Measurements from ENCODE around the gene ZFYVE26. TPM values are rescaled to one million over a fixed set of nuclear protein-coding genes. Genes with fewer than 3 reads are reported as not detected.
A peak's percentile ranks its signal among the peaks of the same experiment; 100 is the strongest.

The ZFYVE26 gene
- total and polyA plus RNA-seq, 7 experiments from 2014 or later = 3.2 to 38.9 (median 25.8) TPM

GRCh38 chr14:67817750-67818438, 1.5 kb upstream of the ZFYVE26 start:
- ATAC-seq = no peak
- Histone ChIP-seq H3K27me3 (ENCODE audit: control insufficient read depth in 2 of 2, insufficient read depth in 2 of 2, low read length in 2 of 2) (no peaks in the 10 kb centered on the region), H3K36me3 (ENCODE audit: control insufficient read depth in 2 of 3, insufficient read depth in 3 of 3, low read length in 3 of 3) (peaks cover 0 to 10% (median 0%) of the 10 kb centered on the region in 3 experiments), H3K9me3 (ENCODE audit: control insufficient read depth in 2 of 3, low read length in 3 of 3) (no peaks in the 10 kb centered on the region), H3K4me3 (ENCODE audit: low read length) (no peak overlapping the region), H3K4me1 (ENCODE audit: control insufficient read depth in 2 of 2, insufficient read depth in 2 of 2, low read length in 2 of 2) (peaks cover 11 to 15% of the 10 kb centered on the region in 2 donors), H3K27ac (ENCODE audit: low read depth, low read length) (no peak overlapping the region)
- POLR2A ChIA-PET = interaction anchor here (0.6 to 1.7 kb wide), 4 partner anchors 218 to 977 kb away, joined by 3 to 7 read pairs (median 4); partner anchors contain the start of genes ATP6V1D, PIGH and ZFP36L1
- H3K4me1 Mint-ChIP-seq = peaks cover 23 to 71% (median 60%) of the 10 kb centered on the region in 7 donors
- CTCF ChIA-PET = no interaction called here
- H3K4me3 Mint-ChIP-seq = peak overlapping the region; percentile 25 to 100 (median 98)
- no peaks in the 10 kb centered on the region for H3K27me3 Mint-ChIP-seq
- peak overlapping the region in 4 of 9 donors; percentile 4 to 60 (median 18) for H3K27ac Mint-ChIP-seq
- no peaks in the 10 kb centered on the region for H3K9me3 Mint-ChIP-seq
- H3K36me3 Mint-ChIP-seq = peaks cover 0 to 11% (median 0%) of the 10 kb centered on the region in 5 donors
- intact Hi-C loops (cut with micrococcal nuclease) = loop anchor here (2.0 to 10.0 kb wide), 14 partner anchors 199 to 1949 kb away; partner anchors contain the start of genes SRSF5 (in 2 of the 2), ARG2 (in 1 of the 2), DCAF5 (in 1 of the 2) and ERH (in 1 of the 2)
- no peak for DNase-seq

GRCh38 chr14:67815573-67816225, 691 bp downstream of the ZFYVE26 start:
- Histone ChIP-seq H3K9me3 (ENCODE audit: control insufficient read depth in 2 of 3, low read length in 3 of 3) (no peaks in the 10 kb centered on the region), H3K4me3 (ENCODE audit: low read length) (peak overlapping the region; percentile 91), H3K27ac (ENCODE audit: low read depth, low read length) (peak overlapping the region; percentile 76), H3K36me3 (ENCODE audit: control insufficient read depth in 2 of 3, insufficient read depth in 3 of 3, low read length in 3 of 3) (peaks cover 0 to 19% (median 0%) of the 10 kb centered on the region in 3 experiments), H3K27me3 (ENCODE audit: control insufficient read depth in 2 of 2, insufficient read depth in 2 of 2, low read length in 2 of 2) (no peaks in the 10 kb centered on the region), H3K4me1 (ENCODE audit: control insufficient read depth in 2 of 2, insufficient read depth in 2 of 2, low read length in 2 of 2) (peaks cover 11 to 15% of the 10 kb centered on the region in 2 donors)
- Mint-ChIP-seq H3K27me3 (no peaks in the 10 kb centered on the region), H3K9me3 (no peaks in the 10 kb centered on the region), H3K27ac (peak overlapping the region; percentile 91 to 99 (median 98)), H3K36me3 (peaks cover 2 to 24% (median 5%) of the 10 kb centered on the region in 5 donors), H3K4me1 (peaks cover 26 to 70% (median 60%) of the 10 kb centered on the region in 7 donors), H3K4me3 (peak overlapping the region; percentile 87 to 99 (median 98))
- ATAC-seq = no peak
- ChIA-PET POLR2A (interaction anchor here (0.6 to 1.2 kb wide), 3 partner anchors 197 to 302 kb away, joined by 3 read pairs; no protein-coding TSS in a partner anchor), CTCF (interaction anchor here (1.0 kb wide), 1 partner anchor 9 kb away, joined by 3 read pairs; no protein-coding TSS in a partner anchor)
- intact Hi-C loops (cut with micrococcal nuclease) = loop anchor here (1.0 to 10.0 kb wide), 20 partner anchors 120 to 1951 kb away; partner anchors contain the start of genes ERH (in 2 of the 2), PIGH (in 2 of the 2), SLC39A9 (in 2 of the 2) and SRSF5 (in 2 of the 2)
- peak in 1 of 9 donors; percentile 13 for DNase-seq

DNA sequence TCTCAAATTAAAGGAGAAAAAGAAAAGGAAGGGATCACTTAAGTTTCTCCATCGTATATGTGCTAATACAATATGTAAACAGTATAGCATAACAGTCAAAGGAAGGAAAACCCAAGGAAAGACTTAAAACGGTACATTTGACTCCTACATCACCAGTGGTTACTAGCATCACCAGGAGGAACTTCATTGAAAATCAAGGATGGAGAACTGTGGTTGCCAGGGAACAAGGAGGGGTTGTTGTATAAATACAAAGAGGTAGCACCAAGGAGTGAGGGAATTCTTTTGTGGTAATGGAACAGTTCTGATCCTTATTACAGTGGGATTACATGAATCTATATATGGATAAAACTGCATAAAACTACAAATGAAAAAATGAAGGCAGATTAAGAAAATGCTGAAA, 1.6 kb downstream of the ZFYVE26 start:
- ChIA-PET POLR2A (no interaction called here), CTCF (no interaction called here)
- Histone ChIP-seq H3K36me3 (ENCODE audit: control insufficient read depth in 2 of 3, insufficient read depth in 3 of 3, low read length in 3 of 3) (peaks cover 0 to 26% (median 0%) of the 10 kb centered on the region in 3 experiments), H3K9me3 (ENCODE audit: control insufficient read depth in 2 of 3, low read length in 3 of 3) (no peaks in the 10 kb centered on the region), H3K4me3 (ENCODE audit: low read length) (no peak overlapping the region), H3K4me1 (ENCODE audit: control insufficient read depth in 2 of 2, insufficient read depth in 2 of 2, low read length in 2 of 2) (peaks cover 8 to 11% of the 10 kb centered on the region in 2 donors), H3K27ac (ENCODE audit: low read depth, low read length) (no peak overlapping the region), H3K27me3 (ENCODE audit: control insufficient read depth in 2 of 2, insufficient read depth in 2 of 2, low read length in 2 of 2) (no peaks in the 10 kb centered on the region)
- intact Hi-C loops (cut with micrococcal nuclease) = loop anchor here (5.0 to 10.0 kb wide), 11 partner anchors 213 to 1797 kb away; partner anchors contain the start of genes ERH (in 1 of the 2), EXD2 (in 1 of the 2), GPHN (in 1 of the 2) and PALS1 (in 1 of the 2)
- H3K9me3 Mint-ChIP-seq = no peaks in the 10 kb centered on the region
- peak overlapping the region; percentile 23 to 98 (median 95) for H3K27ac Mint-ChIP-seq
- H3K4me1 Mint-ChIP-seq = peaks cover 26 to 63% (median 54%) of the 10 kb centered on the region in 7 donors
- ATAC-seq (no peak), DNase-seq (no peak)
- H3K4me3 Mint-ChIP-seq = peak overlapping the region; percentile 87 to 99 (median 98)
- no peaks in the 10 kb centered on the region for H3K27me3 Mint-ChIP-seq
- peaks cover 2 to 31% (median 8%) of the 10 kb centered on the region in 5 donors for H3K36me3 Mint-ChIP-seq

DNA sequence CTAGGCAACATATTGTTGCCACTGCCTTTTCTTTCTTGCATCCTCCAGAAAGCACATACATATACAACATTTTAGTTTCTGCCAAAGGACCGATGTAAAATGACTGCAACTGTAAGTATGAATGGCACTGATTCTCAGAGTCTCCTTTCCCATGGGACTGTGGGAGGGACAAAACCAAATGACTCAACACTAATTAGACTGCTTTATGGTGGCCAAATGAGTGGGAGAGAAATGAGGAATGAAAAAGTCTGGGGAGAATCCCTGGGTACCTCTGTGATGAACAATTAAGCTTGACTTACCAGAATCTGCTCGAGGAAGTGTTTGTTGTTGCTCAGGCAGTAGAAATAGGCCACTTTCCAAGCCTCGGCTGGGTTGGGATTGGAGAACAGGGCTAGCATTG, 10.1 kb downstream of the ZFYVE26 start:
- ChIA-PET POLR2A (no interaction called here), CTCF (interaction anchor here (1.3 kb wide), 1 partner anchor 10 kb away, joined by 3 read pairs; the partner anchor contains the start of gene ZFYVE26)
- H3K4me1 Mint-ChIP-seq = peaks cover 0 to 8% (median 0%) of the 10 kb centered on the region in 7 donors
- no peak for ATAC-seq
- Histone ChIP-seq H3K4me3 (ENCODE audit: low read length) (no peak overlapping the region), H3K9me3 (ENCODE audit: control insufficient read depth in 2 of 3, low read length in 3 of 3) (no peaks in the 10 kb centered on the region), H3K27me3 (ENCODE audit: control insufficient read depth in 2 of 2, insufficient read depth in 2 of 2, low read length in 2 of 2) (no peaks in the 10 kb centered on the region), H3K4me1 (ENCODE audit: control insufficient read depth in 2 of 2, insufficient read depth in 2 of 2, low read length in 2 of 2) (no peaks in the 10 kb centered on the region), H3K36me3 (ENCODE audit: control insufficient read depth in 2 of 3, insufficient read depth in 3 of 3, low read length in 3 of 3) (peaks cover 31 to 89% (median 38%) of the 10 kb centered on the region in 3 experiments), H3K27ac (ENCODE audit: low read depth, low read length) (no peak overlapping the region)
- H3K36me3 Mint-ChIP-seq = peaks cover 17 to 69% (median 33%) of the 10 kb centered on the region in 5 donors
- H3K27me3 Mint-ChIP-seq = no peaks in the 10 kb centered on the region
- no peak for DNase-seq
- no peak overlapping the region for H3K4me3 Mint-ChIP-seq
- intact Hi-C loops (cut with micrococcal nuclease) = no loop called here
- H3K27ac Mint-ChIP-seq = no peak overlapping the region
- H3K9me3 Mint-ChIP-seq = peaks cover 0 to 2% (median 0%) of the 10 kb centered on the region in 11 donors

- CTCF ChIA-PET = no interaction called here
- Histone ChIP-seq H3K4me1 (ENCODE audit: control insufficient read depth in 2 of 2, insufficient read depth in 2 of 2, low read length in 2 of 2) (no peaks in the 10 kb centered on the region), H3K4me3 (ENCODE audit: low read length) (no peak overlapping the region), H3K36me3 (ENCODE audit: control insufficient read depth in 2 of 3, insufficient read depth in 3 of 3, low read length in 3 of 3) (peaks cover 24 to 84% (median 46%) of the 10 kb centered on the region in 3 experiments), H3K9me3 (ENCODE audit: control insufficient read depth in 2 of 3, low read length in 3 of 3) (no peaks in the 10 kb centered on the region), H3K27ac (ENCODE audit: low read depth, low read length) (no peak overlapping the region), H3K27me3 (ENCODE audit: control insufficient read depth in 2 of 2, insufficient read depth in 2 of 2, low read length in 2 of 2) (no peaks in the 10 kb centered on the region)
- intact Hi-C loops (cut with micrococcal nuclease) = no loop called here
- peaks cover 0 to 2% (median 0%) of the 10 kb centered on the region in 11 donors for H3K9me3 Mint-ChIP-seq
- H3K27me3 Mint-ChIP-seq = no peaks in the 10 kb centered on the region
- ATAC-seq (no peak), DNase-seq (no peak)
- peaks cover 0 to 4% (median 0%) of the 10 kb centered on the region in 7 donors for H3K4me1 Mint-ChIP-seq
- no peak overlapping the region for H3K4me3 Mint-ChIP-seq
- peaks cover 14 to 71% (median 43%) of the 10 kb centered on the region in 5 donors for H3K36me3 Mint-ChIP-seq
- POLR2A ChIA-PET = no interaction called here
- no peak overlapping the region for H3K27ac Mint-ChIP-seq
Observed at GRCh38 chr14:67800743-67801142, 15.6 kb downstream of the ZFYVE26 start.

GRCh38 chr14:67798731-67799130, 17.7 kb downstream of the ZFYVE26 start:
- Mint-ChIP-seq H3K4me3 (no peak overlapping the region), H3K4me1 (peaks cover 0 to 4% (median 0%) of the 10 kb centered on the region in 7 donors), H3K36me3 (peaks cover 9 to 67% (median 51%) of the 10 kb centered on the region in 5 donors), H3K9me3 (peaks cover 0 to 2% (median 0%) of the 10 kb centered on the region in 11 donors), H3K27me3 (no peaks in the 10 kb centered on the region), H3K27ac (no peak overlapping the region)
- no peaks in the 10 kb centered on the region for H3K27me3 ChIP-seq (ENCODE audit: control insufficient read depth in 2 of 2, insufficient read depth in 2 of 2, low read length in 2 of 2)
- no peaks in the 10 kb centered on the region for H3K4me1 ChIP-seq (ENCODE audit: control insufficient read depth in 2 of 2, insufficient read depth in 2 of 2, low read length in 2 of 2)
- DNase-seq = no peak
- no peak for ATAC-seq
- peaks cover 18 to 81% (median 37%) of the 10 kb centered on the region in 3 experiments for H3K36me3 ChIP-seq (ENCODE audit: control insufficient read depth in 2 of 3, insufficient read depth in 3 of 3, low read length in 3 of 3)
- H3K27ac ChIP-seq (ENCODE audit: low read depth, low read length) = no peak overlapping the region
- no peaks in the 10 kb centered on the region for H3K9me3 ChIP-seq (ENCODE audit: control insufficient read depth in 2 of 3, low read length in 3 of 3)
- intact Hi-C loops (cut with micrococcal nuclease) = no loop called here
- CTCF ChIA-PET = no interaction called here
- POLR2A ChIA-PET = no interaction called here
- no peak overlapping the region for H3K4me3 ChIP-seq (ENCODE audit: low read length)
